HG03097 (cell line): Measurements from ENCODE around the gene NLRC5.
"Not testable (repeated sequence)": the region's sequence is repeated elsewhere in the genome, so short reads cannot be mapped to it uniquely, and the experiment has no call there.

Experiments used
- ATAC-seq: cut with Tn5 transposase; IDR thresholded peaks from one replicate; pipeline ENCODE4 v1.9.1; 2021; ENCODE audit not compliant: unreplicated experiment, low FRiP score

Gene NLRC5

DNA sequence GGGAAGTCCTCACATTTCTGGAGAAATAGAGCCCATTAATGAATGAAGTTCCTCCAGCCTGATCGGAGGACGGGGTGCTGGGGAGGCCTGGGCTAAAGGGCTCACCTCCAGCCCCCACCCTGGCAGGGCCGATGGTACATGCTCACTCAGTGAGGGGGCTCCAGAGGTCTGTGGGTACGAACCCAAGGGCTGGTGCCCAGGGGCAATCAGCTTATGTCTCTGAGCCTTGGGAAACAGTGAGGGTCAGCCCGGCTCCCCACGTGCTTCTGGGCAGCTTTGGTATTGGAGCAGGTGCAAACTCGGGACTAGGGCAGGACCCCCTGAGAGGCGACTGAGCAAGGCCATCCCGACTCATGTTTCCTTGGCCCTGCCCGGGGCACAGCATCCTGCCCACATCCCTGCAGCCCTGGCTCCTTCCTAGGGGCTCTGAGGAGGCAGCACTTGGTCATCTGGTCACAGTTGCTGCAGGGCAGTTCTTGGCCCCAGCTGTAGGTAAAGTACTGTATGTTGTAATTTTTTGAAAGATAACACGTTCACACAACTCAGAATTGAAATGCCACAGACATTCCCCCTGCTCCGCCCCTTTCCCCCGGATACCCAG is 28.6 kb upstream of the NLRC5 start:
- no peak for ATAC-seq

DNA sequence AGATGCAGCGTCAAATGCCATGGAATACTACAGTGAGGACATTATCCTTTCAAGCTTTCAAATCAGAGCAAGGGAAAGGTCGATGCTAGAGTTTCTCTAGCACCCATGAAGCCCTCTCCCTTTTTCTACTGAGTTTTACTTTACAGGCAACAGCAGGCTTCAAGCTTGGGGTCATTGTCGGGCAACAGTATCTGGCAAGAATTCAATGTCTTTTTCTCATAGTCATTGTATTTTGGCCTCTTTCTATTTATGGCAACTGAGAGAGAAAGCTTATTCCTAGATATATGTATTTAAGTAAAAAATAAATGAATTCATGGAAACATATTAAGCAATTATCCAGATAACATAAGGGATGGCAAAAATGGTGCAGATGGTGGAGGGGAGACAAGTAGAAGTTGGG is 28.0 kb upstream of the NLRC5 start:
- ATAC-seq, result no peak

DNA sequence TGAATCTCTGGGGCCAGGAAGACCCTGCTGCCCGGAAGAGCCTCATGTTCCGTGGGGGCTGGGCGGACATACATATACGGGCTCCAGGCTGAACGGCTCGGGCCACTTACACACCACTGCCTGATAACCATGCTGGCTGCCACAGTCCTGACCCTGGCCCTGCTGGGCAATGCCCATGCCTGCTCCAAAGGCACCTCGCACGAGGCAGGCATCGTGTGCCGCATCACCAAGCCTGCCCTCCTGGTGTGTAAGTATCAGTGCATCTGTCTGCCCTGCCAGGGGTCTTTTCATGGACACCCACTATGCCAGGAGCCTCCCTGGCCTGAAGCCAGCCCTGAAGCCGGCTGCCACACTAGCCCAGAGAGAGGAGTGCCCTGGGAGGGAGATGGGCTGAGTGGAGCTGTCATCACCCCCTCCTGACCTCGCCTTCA is 27.5 kb upstream of the NLRC5 start, which contains the start of gene CETP:
CETP (plus strand) TSS at position 100 of the 431 bp plus-strand sequence; CDS start at position 130, 30 bp downstream.
- no peak for ATAC-seq

DNA sequence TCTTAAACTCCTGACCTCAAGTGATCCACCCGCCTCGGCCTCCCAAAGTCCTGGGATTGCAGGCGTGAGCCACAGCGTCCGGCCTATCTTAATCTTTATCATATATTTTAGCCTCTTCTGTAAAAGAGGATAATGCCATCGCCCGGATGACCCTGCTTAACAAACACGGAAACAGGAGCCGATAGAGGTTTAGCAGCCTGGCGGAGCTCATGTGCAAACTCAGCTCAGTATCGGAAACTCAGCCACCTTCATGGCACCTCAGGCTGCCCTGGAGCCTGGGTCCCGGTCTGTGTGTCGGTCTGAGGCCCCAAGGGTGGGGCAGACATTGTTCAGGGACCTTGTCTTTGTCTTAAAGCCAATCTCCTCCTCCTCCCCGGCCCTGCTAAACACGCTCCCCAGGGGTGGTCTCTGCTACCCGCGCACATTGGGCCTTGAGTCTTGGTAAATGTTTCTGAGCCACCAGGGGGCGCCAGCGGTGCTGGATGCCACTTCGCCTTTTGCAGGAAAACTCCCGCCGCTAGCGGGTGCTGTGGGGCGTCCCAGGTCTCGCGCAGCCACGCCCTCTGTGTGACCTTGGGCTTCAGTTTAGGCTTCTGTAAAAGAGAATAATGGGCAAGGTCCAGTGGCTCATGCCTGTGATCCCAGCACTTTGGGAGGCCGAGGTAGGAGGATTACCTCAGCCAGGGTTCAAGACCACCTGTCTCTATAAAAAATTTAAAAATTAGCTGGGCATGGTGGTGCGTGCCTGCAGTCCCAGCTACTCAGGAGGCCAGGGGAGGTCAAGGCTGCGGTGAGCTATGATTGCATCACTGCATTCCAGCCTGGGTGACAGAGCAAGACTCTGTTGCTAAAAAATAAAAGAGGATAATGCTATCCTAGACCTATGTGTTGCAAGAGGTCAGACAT is 24.9 kb upstream of the NLRC5 start:
- ATAC-seq, result peak; percentile 69

DNA sequence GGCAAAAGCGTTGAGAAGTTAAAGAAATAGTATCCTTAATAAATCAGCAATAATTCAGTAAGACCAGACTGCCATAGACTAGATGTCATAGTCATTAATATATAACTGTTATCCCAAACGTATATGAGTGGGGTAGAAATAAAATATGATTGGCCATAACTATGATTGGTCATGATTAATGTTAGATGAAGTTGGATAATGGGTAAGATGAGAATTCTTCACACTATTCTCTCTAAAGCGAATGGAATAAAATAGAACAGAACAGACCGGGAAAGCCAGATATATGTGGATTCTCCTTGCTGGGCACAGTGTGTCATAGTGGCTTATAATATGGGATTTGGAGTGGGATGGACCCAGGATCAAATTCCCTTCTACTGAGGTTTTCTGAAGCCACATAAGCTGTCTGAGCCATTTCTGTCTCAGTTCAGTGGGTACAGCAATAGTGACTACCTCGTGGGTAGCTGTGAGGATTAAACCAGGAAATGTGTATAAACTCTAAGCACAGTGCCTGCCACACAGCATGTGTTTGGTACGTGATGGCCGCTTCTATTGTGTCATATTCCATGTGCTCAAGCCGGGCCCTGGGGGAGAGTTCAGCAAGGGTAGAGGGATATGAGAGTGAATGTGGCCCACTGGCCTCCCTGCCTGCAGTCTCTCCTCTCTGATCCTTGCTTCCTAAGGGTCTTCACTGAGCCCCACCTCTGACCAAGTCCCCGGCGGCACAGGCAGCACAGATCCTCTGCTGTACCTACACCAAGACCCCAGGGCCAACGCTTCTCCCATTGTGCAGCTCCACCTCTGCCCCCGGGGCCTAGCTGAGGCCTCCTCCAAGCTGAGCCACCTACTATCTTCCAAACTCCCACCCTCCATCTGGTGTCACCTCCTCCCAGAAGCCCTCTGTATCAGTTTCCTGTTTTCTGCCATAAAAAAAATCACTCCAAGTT is 23.9 kb upstream of the NLRC5 start:
- no peak for ATAC-seq

DNA sequence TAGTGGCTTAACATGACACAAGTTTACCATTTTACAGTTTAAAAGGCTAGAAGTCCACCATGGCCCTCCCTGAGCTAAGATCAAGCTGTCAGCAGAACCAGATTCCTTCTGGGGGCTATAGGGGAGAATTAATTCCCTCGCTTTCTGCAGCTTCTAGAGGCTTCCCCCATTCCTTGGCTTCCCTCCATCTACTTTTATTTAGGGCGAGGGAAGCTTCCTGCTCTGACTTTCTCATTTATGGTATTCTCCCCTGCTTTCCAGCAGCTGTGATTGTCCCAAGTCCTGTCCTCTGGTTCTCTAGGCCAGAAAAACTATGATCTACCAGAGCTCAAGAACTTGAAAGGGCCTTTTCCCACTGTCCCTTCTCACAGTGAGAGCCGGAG is 23.3 kb upstream of the NLRC5 start:
- ATAC-seq, result no peak

DNA sequence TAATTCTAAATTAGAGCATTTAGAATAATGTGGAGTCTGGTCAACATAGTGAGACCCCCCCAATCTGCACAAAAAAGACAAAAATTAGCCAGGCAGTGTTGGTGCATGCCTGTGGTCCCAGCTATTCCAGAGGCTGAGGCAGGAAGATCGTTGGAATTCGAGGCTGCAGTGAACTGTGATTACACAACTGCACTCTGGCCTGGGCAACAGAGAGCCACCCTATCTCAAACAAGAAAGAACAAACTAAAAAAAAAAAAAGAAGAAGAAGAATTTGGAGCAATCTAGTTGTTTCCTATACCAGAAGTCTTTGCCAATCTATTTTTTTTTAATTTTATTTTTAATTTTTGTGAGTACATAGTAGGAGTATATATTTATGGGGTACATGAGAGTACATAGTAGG is 21.6 kb upstream of the NLRC5 start:
- no peak for ATAC-seq

DNA sequence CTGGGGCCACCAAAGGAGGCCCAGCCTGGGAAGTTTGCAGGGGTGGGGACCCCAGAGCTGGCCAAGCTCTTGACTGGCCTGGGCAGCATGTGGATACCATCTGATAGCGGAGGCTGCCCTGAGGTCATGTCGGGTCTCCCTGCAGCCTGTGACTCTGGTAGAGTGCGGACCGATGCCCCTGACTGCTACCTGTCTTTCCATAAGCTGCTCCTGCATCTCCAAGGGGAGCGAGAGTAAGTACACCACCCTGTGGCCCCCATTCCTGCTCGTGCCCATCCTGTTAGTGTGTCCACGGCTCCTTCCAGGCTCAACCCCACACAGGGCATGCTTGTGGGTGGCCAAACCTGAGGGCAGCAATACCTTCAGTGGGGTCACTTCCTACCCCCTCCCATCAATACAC is 19.6 kb upstream of the NLRC5 start:
- no peak for ATAC-seq

GRCh38 chr16:56970934-56971767 is 18.2 kb upstream of the NLRC5 start:
- peak; percentile 79 for ATAC-seq

DNA sequence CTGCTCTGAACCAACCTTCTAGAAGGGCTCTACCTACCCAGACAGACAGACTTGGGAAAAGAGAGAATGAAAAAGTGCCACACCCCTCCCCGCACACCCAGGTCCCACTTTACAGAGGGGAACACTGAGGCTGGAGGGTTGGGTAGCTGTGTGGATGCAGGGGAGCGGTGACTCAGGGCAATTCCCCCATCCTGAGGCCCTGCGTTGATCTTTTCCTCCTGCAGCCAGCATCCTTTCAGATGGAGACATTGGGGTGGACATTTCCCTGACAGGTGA is 17.7 kb upstream of the NLRC5 start:
- ATAC-seq, result no peak

- no peak for ATAC-seq
These were observed 16.7 kb upstream of the NLRC5 start for GRCh38 chr16:56972403-56973293.

DNA sequence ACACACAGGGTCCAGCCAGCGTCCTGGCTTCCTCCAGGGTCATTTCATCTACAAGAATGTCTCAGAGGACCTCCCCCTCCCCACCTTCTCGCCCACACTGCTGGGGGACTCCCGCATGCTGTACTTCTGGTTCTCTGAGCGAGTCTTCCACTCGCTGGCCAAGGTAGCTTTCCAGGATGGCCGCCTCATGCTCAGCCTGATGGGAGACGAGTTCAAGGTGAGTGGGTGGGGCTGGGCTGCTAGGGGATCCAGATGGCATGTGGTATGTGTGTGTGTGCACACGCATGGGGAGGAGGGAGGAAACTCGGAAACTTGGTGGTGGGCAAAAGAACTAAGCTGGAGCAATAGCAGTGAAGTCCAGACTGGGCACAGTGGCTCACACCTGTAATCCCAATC is 16.1 kb upstream of the NLRC5 start:
- ATAC-seq, result no peak

GRCh38 chr16:56973899-56974298 is 15.5 kb upstream of the NLRC5 start:
- ATAC-seq, result not testable (repeated sequence)

GRCh38 chr16:56974549-56975300 is 14.6 kb upstream of the NLRC5 start:
- ATAC-seq, result no peak

DNA sequence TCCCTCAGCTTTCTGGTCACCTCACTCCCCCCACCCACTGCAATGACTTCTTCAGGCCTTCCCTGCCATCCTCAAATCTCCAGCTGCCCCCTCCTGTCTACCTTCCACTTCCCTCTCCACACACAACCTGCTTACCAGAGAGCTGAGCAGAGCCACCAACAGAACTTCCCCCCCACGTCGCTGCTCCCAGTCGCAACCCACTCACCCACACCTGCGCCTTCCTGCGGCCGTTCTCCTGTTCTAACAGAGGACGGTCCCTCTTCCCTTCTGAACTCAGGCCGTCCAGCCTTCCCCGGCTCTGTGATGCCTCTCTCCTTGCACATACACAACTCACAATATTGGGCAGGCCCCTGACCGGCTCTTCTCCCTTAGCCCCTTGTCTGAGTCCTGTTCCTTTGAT is 13.6 kb upstream of the NLRC5 start:
- no peak for ATAC-seq

DNA sequence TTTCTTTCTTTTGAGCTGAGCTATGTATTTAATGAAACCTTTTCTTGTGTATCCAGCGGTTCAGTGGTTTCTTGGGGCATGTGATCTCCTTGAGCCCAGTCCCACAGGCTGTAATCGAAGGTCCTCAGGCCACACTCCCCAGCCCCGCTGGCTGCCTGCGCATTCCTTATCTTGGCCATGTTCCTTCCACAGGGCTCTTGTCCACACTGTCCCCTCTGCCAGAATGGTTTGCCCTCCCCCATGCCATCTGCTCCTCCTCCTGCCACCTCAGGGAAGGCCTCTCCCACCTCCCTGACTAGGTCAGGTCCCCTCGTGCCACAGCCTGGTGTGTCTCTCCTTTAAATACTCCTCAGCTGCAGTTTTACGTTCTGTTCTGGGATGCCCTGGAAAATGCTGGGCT is 12.1 kb upstream of the NLRC5 start:
- ATAC-seq, result no peak

DNA sequence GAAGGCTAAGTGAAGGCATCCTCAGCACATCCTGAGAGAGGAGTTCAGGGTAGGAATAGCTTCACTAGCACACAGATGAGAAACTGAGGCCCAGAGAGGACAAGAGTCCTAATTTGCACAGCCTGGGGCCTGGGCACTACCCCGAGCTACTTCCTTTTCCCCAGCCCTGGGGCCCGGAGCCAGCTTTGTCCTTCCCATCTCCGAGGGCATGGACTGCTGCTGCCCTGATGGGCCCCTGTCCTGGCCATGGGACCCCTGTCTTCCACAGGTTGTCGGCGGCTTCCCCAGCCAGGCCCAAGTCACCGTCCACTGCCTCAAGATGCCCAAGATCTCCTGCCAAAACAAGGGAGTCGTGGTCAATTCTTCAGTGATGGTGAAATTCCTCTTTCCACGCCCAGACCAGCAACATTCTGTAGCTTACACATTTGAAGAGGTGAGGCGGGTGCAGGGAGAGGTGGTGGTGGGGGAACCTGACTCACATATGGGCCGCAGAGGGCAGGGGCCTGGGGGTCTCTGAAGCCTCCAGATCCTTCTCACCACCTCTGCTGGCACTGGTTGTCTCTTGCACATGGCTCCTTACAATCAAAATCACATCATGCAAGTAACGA is 11.4 kb upstream of the NLRC5 start:
- no peak for ATAC-seq

- no peak for ATAC-seq
These were observed 9.2 kb upstream of the NLRC5 start for GRCh38 chr16:56980201-56980535.
